NT2/D1 (cell line): Measurements from ENCODE around the gene SMCO4.

ENCODE experiments used
- SUZ12 ChIP-seq: IDR thresholded peaks from 2 replicates; pipeline ENCODE4 v1.6.1; 2011; ENCODE audit not compliant: insufficient read length, insufficient read depth; ENCODE audit errors: extremely low read depth
- YY1 ChIP-seq: IDR thresholded peaks from 2 replicates; pipeline ENCODE4 v1.6.1; 2011; ENCODE audit not compliant: insufficient read length, insufficient read depth
- ZNF274 ChIP-seq: IDR thresholded peaks from 2 replicates; pipeline ENCODE4 v1.6.1; 2011; ENCODE audit warnings: mild to moderate bottlenecking, low read depth, low read length

DNA sequence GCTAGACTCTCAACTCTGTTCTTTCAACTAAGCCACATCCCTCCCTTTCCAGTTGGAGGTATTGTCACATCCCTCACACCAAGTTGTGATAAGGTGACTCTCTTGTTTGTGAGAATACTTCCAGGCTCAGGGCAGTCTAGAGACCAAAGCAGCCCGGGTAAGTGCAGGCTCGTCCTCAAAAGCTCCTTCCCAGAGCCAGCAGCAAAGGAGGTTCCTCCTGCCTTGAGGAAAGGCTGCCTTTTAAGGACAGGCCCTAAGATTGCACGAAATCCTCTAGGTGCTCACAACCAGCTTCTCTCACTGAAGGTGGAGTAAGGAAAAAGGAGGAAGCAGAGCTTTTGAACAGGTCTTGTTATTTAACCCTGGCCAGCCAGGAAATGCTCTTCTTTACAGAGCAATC lies 53.4 kb downstream of the SMCO4 start:
- no peak for TF ChIP-seq ZNF274
- TF ChIP-seq YY1 = no peak
- TF ChIP-seq SUZ12 = no peak
